GM19025 (cell line): ENCODE results near the gene TBCA.

ENCODE experiments used
- ATAC-seq: cut with Tn5 transposase; IDR thresholded peaks from one replicate; pipeline ENCODE4 v1.9.1; 2021; ENCODE audit warnings: mild to moderate bottlenecking, low read depth, moderate library complexity; ENCODE audit not compliant: unreplicated experiment

TBCA gene

DNA sequence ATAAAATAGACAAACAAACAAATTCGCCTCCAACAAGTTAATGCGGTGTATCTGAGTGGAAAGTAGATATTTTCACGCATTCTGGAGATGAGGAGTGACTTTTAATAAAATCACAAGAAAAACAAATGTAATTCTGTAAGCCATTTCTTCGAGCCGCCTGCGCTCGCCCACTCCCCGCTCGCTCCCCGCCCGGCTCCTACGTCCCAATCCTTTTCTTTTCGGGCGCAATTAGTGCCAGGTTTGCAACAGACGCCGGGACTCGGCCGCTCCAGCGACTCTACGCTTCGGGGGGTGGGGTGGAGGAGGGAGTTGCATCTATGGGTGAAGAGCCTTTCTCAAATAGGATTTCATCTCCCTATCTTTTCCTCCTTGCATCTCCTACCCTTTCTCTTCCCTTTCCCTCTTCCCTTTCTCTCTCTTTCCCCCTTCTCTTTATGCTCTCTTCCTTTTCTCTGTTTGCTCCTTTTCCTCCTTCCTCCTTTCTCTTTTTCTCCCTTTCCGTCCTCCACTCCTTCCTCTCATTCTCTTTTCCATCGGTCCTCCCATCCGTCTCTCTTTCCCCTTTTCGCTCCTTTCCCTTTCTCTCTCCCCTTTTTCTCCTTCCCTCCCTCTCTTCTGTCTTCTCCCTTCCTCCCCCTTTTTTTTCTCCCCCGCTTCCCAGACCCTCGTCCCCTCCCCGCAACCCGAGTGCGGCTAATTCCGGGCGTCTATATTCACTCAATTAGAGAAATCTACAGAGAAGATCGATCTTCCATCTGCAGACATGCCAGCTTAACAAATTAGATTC is 131.6 kb downstream of the TBCA start:
- ATAC-seq: no peak

- no peak for ATAC-seq
These were observed 132.3 kb downstream of the TBCA start for GRCh38 chr5:77643654-77644370.

DNA sequence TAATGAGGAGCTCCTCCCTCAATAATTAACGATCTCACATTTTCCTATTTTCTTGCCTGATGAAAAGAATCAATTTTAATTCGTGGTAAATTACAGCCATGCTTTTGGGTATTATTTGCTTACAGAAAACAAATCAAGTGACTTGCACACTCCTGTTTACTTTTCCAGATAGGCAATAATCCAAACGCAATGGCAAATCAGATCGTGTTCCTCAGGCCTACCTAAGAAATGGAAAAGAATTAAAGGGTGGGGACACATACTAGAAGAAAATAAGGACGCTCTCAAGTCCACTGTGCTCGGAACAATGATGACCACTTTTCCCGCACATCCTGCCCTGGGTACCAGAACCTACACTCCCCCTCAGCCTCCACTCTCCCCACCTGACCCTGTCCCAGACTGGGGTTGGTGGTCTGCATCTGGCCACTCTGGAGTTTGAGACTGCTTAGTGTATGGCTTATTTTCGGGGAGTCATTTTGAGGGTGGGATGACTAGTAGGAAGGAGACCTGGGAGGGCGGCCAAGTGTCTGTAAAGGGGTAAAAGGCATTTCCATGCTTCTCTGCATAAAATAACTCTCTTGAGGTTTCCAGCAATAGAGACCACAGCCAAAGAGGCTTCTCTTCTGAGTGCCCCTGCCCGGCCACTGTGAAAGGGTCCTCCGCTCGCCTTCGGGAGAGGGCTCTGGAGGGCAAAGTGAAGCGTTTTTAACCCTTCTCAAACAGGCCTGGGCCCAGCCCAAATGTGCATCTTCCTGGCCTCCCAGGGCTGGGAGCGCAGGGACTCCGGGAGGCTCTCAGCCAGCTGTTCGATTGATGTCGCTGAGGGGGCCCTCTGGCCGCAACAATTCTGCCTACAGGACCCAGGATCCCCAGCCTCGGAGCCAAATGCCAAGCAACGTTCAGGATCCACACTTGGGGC is 133.1 kb downstream of the TBCA start:
- ATAC-seq: no peak

- no peak for ATAC-seq
These were observed 134.0 kb downstream of the TBCA start for GRCh38 chr5:77641963-77642737.

GRCh38 chr5:77641397-77641943 is 134.7 kb downstream of the TBCA start:
- ATAC-seq: no peak
